SK-N-MC (cell line): ENCODE results near the gene MYO10.
A peak's percentile ranks its signal among the peaks of the same experiment; 100 is the strongest.

Source experiments
- DNase-seq: peaks from one replicate; pipeline ENCODE4 v3.0.0-alpha.2; 2011; ENCODE audit warnings: low read depth, low spot score
- H3K27ac ChIP-seq: fragments of 200-600 bp; sonication (generic); 2 replicates; pipeline ENCODE4 v1.5.1; 2016; ENCODE audit warnings: mixed run types
- H3K36me3 ChIP-seq: fragments of 200-600 bp; sonication (generic); 2 replicates; pipeline ENCODE4 v1.6.1; 2017; ENCODE audit warnings: antibody characterized with exemption, low read length, mixed read lengths; ENCODE audit not compliant: insufficient read depth
- H3K4me3 ChIP-seq: fragments of 200-600 bp; sonication (generic); 2 replicates; pipeline ENCODE4 v1.5.1; 2016
- H3K9ac ChIP-seq: fragments of 200-600 bp; sonication (generic); 2 replicates; pipeline ENCODE4 v1.8.0; 2017; ENCODE audit warnings: mixed run types, mixed read lengths; ENCODE audit not compliant: insufficient read length
- H3K9me3 ChIP-seq: fragments of 200-600 bp; sonication (generic); 2 replicates; pipeline ENCODE4 v1.6.1; 2017; ENCODE audit warnings: low read depth, mild to moderate bottlenecking, antibody characterized with exemption, low read length, moderate library complexity, mixed read lengths
- EZH2 ChIP-seq: fragments of 200-600 bp; sonication (generic); IDR thresholded peaks from one replicate; pipeline ENCODE4 v1.6.1; 2017; ENCODE audit warnings: antibody characterized with exemption
- FOXP2 ChIP-seq: optimal IDR thresholded peaks from 2 replicates; pipeline ENCODE3; 2011; ENCODE audit warnings: mild to moderate bottlenecking, moderate library complexity; ENCODE audit not compliant: insufficient read depth; ENCODE audit errors: extremely low read length, control extremely low read depth
- POLR2AphosphoS5 ChIP-seq: IDR thresholded peaks from 2 replicates; pipeline ENCODE4 v1.6.1; 2012; ENCODE audit warnings: mild to moderate bottlenecking, low read depth, low read length, borderline replicate concordance

MYO10 gene

DNA sequence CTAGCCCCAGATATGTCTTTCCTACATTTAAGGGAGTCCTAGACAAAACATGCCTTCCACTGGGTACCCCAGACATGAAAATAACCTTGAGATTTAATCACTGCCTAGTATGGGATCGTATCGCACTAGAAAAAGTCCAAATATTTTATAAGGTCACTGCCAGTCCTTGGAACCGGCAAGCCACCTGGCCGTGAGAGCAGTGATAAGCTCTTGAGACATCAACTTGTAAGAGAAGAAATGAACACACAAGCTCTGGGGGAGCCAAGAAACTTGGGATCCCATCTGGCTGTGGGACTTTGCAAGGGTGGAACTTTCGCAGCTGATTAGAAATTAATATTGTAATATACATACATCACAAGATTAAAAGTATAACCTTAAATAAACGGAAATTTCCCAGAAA is 21.5 kb downstream of the MYO10 start:
- no peak overlapping the region for H3K9ac ChIP-seq
- TF ChIP-seq EZH2, result no peak
- TF ChIP-seq FOXP2, result no peak
- TF ChIP-seq POLR2AphosphoS5, result no peak
- H3K36me3 ChIP-seq, result peaks cover 40% of the 10 kb centered on the region
- DNase-seq, result no peak
- H3K27ac ChIP-seq, result peak overlapping the region; percentile 75
- no peaks in the 10 kb centered on the region for H3K9me3 ChIP-seq
- no peak overlapping the region for H3K4me3 ChIP-seq

DNA sequence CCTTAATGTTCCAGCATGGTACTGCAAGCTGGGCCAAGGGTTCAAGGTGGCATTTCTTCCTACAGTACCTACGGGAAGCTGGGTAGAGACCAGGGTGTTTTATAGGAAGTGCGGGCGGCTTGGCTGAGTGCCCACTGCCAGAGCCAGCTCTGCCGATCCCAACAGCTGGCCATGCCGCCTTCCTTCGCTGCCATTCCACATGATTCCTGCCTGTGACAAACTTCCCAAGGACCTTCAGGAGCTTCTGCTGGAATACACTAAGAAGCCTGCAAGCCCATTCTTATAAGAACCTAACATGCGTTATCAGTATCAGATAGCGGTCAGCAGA is 22.0 kb downstream of the MYO10 start:
- H3K9ac ChIP-seq, result no peak overlapping the region
- DNase-seq, result no peak
- H3K27ac ChIP-seq, result peak overlapping the region; percentile 75
- peaks cover 45% of the 10 kb centered on the region for H3K36me3 ChIP-seq
- H3K9me3 ChIP-seq, result no peaks in the 10 kb centered on the region
- TF ChIP-seq POLR2AphosphoS5 (no peak), EZH2 (no peak), FOXP2 (no peak)
- H3K4me3 ChIP-seq, result no peak overlapping the region

DNA sequence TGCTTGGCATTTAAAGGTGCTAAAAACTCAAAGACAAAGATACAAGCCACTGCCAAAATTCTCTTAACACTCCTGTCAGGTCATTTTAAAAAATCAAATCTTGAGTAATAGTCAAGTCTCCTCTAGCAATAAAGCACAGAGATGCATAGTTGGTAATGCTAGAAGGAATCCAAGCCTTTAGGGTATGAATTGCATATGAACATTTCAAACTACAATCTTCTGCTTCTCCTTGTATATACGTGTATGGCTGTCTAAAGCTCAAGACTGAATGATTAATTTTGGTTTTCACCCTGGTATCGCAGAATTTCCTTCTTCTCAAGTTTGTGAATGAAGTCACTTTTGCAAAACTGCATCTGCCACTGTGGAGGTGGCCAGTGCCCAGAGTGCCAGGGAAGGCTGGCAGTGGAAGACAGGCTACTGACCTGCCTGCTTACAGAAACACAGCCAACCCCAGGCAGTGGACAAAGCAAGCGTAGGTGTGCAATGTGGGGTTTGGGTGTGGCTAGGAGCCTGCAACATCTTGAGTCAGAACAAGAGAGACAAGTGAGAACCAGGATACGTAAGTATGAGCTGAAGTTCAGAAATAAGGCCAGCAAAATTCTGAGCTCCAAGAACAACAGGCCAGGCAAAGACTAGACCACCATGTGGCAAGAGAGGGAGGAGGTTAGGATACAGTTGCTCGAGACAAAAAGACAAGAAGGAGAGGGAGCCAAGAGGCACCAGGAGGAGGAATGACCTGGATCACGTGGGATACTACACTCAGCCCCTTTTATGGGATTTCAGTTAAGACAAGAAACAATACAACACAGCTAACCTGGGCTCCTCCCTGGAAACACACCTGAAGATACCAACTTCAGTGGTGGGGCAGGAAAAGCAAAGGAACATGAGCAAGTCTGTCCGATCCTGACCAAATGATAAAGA is 22.6 kb downstream of the MYO10 start:
- Histone ChIP-seq H3K27ac (peak overlapping the region; percentile 75), H3K9ac (no peak overlapping the region), H3K9me3 (no peaks in the 10 kb centered on the region), H3K4me3 (peak overlapping the region; percentile 36; the same call in 1 of the 2 replicates), H3K36me3 (peaks cover 50% of the 10 kb centered on the region)
- TF ChIP-seq EZH2 (no peak), FOXP2 (no peak), POLR2AphosphoS5 (no peak)
- DNase-seq, result no peak

DNA sequence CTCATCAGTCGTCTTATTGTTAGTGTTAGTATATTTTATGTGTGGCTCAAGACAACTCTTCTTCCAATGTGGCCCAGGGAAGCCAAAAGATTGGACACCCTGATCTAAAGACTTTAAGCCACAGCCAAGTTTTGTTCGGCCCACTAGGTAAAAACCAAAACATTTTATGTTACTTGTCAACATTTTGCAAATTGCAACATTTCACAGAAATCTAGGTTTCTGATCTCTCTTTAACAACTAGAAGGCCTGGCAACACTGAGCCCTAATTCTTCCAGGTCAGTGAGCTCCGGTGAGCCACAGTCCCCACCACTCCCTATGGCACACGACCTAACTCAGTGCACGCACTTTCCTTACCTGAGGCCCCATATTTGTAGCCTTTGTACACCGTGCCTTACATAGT is 24.0 kb downstream of the MYO10 start:
- TF ChIP-seq POLR2AphosphoS5 (no peak), FOXP2 (no peak), EZH2 (no peak)
- Histone ChIP-seq H3K36me3 (peaks cover 55% of the 10 kb centered on the region), H3K27ac (peak overlapping the region; percentile 58), H3K4me3 (no peak overlapping the region), H3K9ac (no peak overlapping the region), H3K9me3 (no peaks in the 10 kb centered on the region)
- no peak for DNase-seq

DNA sequence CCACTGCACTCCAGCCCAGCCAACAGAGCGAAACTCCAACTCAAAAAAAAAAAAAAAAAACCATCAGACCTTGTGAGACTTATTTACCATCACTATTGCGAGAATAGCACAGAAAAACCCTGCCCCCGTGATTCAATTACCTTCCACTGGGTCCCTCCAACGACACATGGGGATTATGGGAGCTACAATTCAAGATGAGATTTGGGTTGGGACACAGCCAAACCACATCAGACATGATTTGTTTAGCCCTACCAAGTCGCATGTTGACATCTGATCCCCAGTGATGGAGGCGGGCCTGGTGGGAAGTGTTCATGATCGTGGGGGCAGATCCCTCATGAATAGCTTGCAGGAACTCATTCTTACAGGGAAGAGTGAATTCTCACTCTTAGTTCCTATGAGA is 26.6 kb downstream of the MYO10 start:
- DNase-seq, result no peak
- Histone ChIP-seq H3K27ac (peak overlapping the region; percentile 60; the same call in 1 of the 2 replicates), H3K36me3 (peaks cover 47% of the 10 kb centered on the region), H3K9me3 (no peaks in the 10 kb centered on the region), H3K4me3 (no peak overlapping the region), H3K9ac (no peak overlapping the region)
- TF ChIP-seq POLR2AphosphoS5, result no peak
- no peak for TF ChIP-seq FOXP2
- no peak for TF ChIP-seq EZH2

DNA sequence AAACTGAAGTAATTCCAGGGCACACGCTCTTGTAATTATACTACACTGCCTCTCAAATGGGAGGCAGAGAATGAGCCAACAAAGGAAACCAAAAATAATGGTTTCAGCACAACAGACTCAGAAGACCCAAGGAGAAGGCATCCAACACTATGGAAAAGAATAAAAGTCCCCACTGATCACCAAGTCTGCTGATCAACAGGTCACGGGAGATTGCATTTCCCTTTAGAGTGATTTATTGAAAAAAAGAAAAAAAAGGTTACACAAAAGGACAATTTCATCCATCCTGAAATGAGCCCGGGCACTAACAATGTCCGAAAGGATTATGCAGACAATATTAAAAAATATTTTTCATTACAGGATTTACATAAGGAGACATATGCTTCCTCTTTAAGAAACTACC is 28.8 kb downstream of the MYO10 start:
- no peak for TF ChIP-seq POLR2AphosphoS5
- DNase-seq, result no peak
- H3K27ac ChIP-seq, result peak overlapping the region; percentile 77

DNA sequence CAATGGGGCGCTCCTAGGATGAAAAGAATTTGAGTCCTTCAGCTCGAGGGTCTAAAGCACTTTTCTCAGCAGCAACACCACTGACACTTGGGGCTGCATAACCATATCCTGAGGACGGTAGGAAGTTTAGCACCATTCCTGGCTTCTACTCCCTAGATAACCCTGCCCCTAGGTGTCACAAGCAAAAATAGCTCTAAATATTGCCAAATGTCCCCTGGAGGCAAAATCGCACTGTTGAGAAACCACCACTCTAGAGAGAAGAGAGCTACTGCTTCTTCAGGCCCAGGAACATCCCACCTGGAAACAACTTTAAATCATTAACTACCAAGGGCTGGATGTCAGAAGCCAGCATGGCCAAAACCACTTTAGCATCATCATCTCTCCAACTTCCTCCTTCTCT is 29.8 kb downstream of the MYO10 start:
- no peak overlapping the region for H3K4me3 ChIP-seq
- TF ChIP-seq FOXP2 (no peak), EZH2 (no peak), POLR2AphosphoS5 (no peak)
- no peak overlapping the region for H3K27ac ChIP-seq
- DNase-seq, result no peak
- no peaks in the 10 kb centered on the region for H3K9me3 ChIP-seq
- H3K36me3 ChIP-seq, result peaks cover 41% of the 10 kb centered on the region
- no peak overlapping the region for H3K9ac ChIP-seq

More for the DNA sequence above, 28.8 kb downstream of the MYO10 start:
- Histone ChIP-seq H3K36me3 (peaks cover 44% of the 10 kb centered on the region), H3K9me3 (no peaks in the 10 kb centered on the region), H3K9ac (peak overlapping the region; percentile 47), H3K4me3 (no peak overlapping the region)

DNA sequence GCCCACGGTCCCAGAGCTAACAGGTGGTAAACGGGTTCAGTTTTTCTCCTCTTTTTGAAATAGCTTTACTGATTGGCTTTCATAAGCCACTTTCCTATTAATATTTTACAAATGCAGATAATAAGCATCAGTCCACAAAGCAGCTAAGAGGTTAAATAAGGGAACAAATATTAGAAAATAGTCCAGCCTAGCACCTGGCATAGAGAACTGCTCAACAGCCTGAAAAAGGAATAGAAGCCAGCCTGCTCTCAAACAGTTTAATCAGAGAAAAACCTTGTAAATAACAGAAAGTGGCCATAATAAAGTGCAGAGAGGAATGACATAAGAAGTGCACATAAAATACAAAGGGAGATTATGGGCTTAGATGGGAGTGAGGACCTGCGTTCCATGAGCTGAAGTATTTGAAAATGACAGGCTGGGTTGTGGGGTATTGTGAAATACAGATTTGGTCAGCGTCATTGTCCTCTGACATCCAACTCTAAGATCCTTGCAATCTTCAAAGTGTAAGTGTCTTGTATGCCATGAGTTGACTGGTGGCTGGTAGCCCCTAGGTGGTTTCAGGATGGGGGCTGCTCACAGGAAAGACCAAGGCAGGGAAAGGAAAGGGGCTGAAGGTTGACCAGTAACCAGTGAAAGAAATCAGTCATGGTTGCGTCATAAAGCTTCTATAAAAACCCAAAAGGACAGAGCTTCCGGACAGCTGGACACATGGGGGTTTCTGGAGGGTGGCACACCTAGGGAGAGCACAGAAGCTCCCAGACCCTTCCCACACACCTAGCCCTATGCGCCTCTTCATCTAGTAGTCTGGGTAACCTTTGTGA is 32.4 kb downstream of the MYO10 start:
- no peak for DNase-seq
- Histone ChIP-seq H3K4me3 (no peak overlapping the region), H3K27ac (peak overlapping the region; percentile 43; the same call in 1 of the 2 replicates), H3K36me3 (peaks cover 24% of the 10 kb centered on the region), H3K9ac (no peak overlapping the region), H3K9me3 (no peaks in the 10 kb centered on the region)
- TF ChIP-seq FOXP2 (no peak), POLR2AphosphoS5 (no peak; the same call in 1 of the 2 replicates), EZH2 (no peak)

DNA sequence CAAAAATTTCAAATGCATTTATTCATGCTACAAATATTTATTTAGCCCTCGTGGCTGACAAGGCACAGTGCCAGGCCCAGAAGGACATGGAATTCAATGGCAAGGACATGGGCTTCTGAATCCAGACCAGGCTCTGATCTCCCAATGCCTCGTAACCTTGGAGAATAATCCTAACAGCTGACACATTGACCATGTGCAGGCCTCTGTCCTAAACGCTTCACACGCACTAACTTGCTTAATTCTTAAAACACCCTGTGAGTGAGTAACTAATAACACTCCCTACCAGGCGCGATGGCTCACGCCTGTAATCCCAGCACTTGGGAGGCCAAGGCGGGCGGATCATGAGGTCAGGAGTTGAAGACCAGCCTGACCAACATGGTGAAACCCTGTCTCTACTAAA is 33.2 kb downstream of the MYO10 start:
- peak overlapping the region; percentile 87 for H3K27ac ChIP-seq
- H3K36me3 ChIP-seq, result peaks cover 22% of the 10 kb centered on the region
- no peaks in the 10 kb centered on the region for H3K9me3 ChIP-seq
- DNase-seq, result no peak
- H3K4me3 ChIP-seq, result no peak overlapping the region
- H3K9ac ChIP-seq, result no peak overlapping the region
- TF ChIP-seq FOXP2 (no peak), POLR2AphosphoS5 (no peak), EZH2 (no peak)
